Stomach (tissue), 9 donors: ENCODE results near the gene HDHD2. TPM values are rescaled to one million over a fixed set of nuclear protein-coding genes. Genes with fewer than 3 reads are reported as not detected.
A peak's percentile ranks its signal among the peaks of the same experiment; 100 is the strongest.
"Not testable (repeated sequence)": the region's sequence is repeated elsewhere in the genome, so short reads cannot be mapped to it uniquely, and the experiment has no call there.

Experiments
- DNase-seq, 2 donors: peaks; one replicate each; pipeline versions ENCODE4 v3.0.0 to v3.0.0-alpha.2; 2013 to 2019
- H3K27ac ChIP-seq, 5 donors: fragments of 200-600 bp in 4 of 5; sonication (generic) in 4 of 5; one replicate each; pipeline ENCODE4 v1.5.1; 2013 to 2019; ENCODE audit warnings: mild to moderate bottlenecking in 1 of 5, moderate library complexity in 1 of 5
- H3K27me3 ChIP-seq, 3 donors: fragments of 200-600 bp; sonication (generic); one replicate each; pipeline ENCODE4 v1.5.1; 2017 to 2019; ENCODE audit warnings: mixed run types in 1 of 3
- H3K36me3 ChIP-seq, 4 donors: fragments of 200-600 bp; sonication (generic); 1 replicate in 3 of 4; 2 replicates in 1 of 4; pipeline ENCODE4 v1.5.1; 2016 to 2019
- H3K4me1 ChIP-seq, 4 donors: fragments of 200-600 bp; sonication (generic); one replicate each; pipeline ENCODE4 v1.5.1; 2016 to 2019
- H3K4me3 ChIP-seq, 4 donors: fragments of 200-600 bp; sonication (generic) in 3 of 4; one replicate each; pipeline ENCODE4 v1.5.1; 2016 to 2019; ENCODE audit warnings: mild to moderate bottlenecking in 1 of 4
- H3K9me3 ChIP-seq, 4 donors: fragments of 200-600 bp; sonication (generic); one replicate each; pipeline ENCODE4 v1.5.1; 2016 to 2019
- EP300 ChIP-seq: sonication (generic); formaldehyde crosslinking; IDR thresholded peaks from one replicate; pipeline ENCODE4 v1.6.1; 2017; ENCODE audit warnings: antibody characterized with exemption
- POLR2A ChIP-seq, 4 donors: fragments of 450-650 bp; IDR thresholded peaks; one replicate each; pipeline ENCODE4 v1.6.1; 2016; ENCODE audit warnings: antibody characterized with exemption in 4 of 4, control low read depth in 2 of 4, mild to moderate bottlenecking in 1 of 4, moderate library complexity in 1 of 4
- POLR2AphosphoS5 ChIP-seq, 3 donors: sonication (generic); formaldehyde crosslinking; IDR thresholded peaks; one replicate each; pipeline ENCODE4 v1.6.1; 2016; ENCODE audit warnings: antibody characterized with exemption in 3 of 3
- WGBS, 5 donors: extraction: QIAGEN DNeasy Blood & Tissue Kit in 3 of 5; methylation state at CpG; one replicate each; pipeline versions ENCODE4 v1.1.5 to v1.1.7; 2013 to 2018; 5-methylcytosine and 5-hydroxymethylcytosine counted together
- intact Hi-C: fragments of 100-400 bp; cut with DNase I; formaldehyde crosslinking; loops from one replicate; pipeline ENCODE4 v1.15.1; 2023; ENCODE audit warnings: low total_unique reads
- polyA plus RNA-seq, 3 donors: library from polyadenylated mRNA; stranded (reverse); fragments of 200-250 nt; gene quantifications; one replicate each; pipeline ENCODE4 v1.2.3, GENCODE V29; 2013
- total RNA-seq, 5 donors: library from RNA; depleted of rRNA; stranded (reverse); fragments of >200 nt; gene quantifications; one replicate each; pipeline versions ENCODE4 v1.1.0 to v1.2.3, GENCODE V29; 2014 to 2016
- TF ChIP-seq, protein P1 (sequence below), 7 experiments: fragments of 450-650 bp in 4 of 7; fragments of 200-600 bp in 3 of 7; sonication (generic) in 3 of 7; IDR thresholded peaks; one replicate each; pipeline ENCODE4 v1.5.1; 2016 to 2019; ENCODE audit warnings: antibody characterized with exemption in 7 of 7, control low read depth in 2 of 7, mild to moderate bottlenecking in 1 of 7
- donor health status: healthy with polysubstance abuse.
- donor health status: Bipolar disorder and iron deficiency.
- donor health status: healthy.

The HDHD2 gene
- total and polyA plus RNA-seq, 8 donors = 14.5 to 93.7 (median 23.6) TPM

DNA sequence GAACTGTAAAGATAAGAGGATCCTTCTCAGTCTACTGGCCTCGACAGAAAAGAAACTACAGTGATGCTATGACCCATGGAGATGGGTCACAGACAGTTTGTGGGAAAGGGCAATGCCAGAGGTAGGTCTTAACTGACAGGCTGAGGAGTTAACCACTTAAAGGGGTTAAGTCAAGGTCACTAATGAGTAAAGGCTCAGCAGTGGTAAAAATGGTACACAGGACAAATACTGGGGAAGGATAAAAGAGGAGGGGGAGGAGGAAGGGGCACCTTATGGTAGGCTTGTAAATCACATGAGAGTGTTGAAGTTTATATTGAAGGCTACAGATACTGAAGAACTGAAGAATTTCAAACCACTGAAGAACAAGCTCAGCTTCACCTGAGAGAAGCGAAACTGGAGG lies 16.0 kb upstream of the HDHD2 start:
- intact Hi-C loops = no loop called here
- H3K4me1 ChIP-seq = peaks cover 0 to 32% (median 18%) of the 10 kb centered on the region in 4 donors
- no peaks in the 10 kb centered on the region for H3K27me3 ChIP-seq
- no peak for DNase-seq
- H3K27ac ChIP-seq = no peak overlapping the region
- peaks cover 0 to 4% (median 0%) of the 10 kb centered on the region in 4 donors for H3K36me3 ChIP-seq
- H3K9me3 ChIP-seq = no peaks in the 10 kb centered on the region
- 64 to 71% (median 65%) methylated on average over 2 of the region's 2 CpGs for WGBS, 5 donors
- TF ChIP-seq EP300 (no peak), POLR2A (IDR thresholded peaks at IDR 0.05) (no peak), POLR2AphosphoS5 (IDR thresholded peaks at IDR 0.05) (no peak)
- TF ChIP-seq, protein P1, sequence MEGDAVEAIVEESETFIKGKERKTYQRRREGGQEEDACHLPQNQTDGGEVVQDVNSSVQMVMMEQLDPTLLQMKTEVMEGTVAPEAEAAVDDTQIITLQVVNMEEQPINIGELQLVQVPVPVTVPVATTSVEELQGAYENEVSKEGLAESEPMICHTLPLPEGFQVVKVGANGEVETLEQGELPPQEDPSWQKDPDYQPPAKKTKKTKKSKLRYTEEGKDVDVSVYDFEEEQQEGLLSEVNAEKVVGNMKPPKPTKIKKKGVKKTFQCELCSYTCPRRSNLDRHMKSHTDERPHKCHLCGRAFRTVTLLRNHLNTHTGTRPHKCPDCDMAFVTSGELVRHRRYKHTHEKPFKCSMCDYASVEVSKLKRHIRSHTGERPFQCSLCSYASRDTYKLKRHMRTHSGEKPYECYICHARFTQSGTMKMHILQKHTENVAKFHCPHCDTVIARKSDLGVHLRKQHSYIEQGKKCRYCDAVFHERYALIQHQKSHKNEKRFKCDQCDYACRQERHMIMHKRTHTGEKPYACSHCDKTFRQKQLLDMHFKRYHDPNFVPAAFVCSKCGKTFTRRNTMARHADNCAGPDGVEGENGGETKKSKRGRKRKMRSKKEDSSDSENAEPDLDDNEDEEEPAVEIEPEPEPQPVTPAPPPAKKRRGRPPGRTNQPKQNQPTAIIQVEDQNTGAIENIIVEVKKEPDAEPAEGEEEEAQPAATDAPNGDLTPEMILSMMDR (IDR thresholded peaks at IDR 0.05) = no peak
- no peak overlapping the region for H3K4me3 ChIP-seq

DNA sequence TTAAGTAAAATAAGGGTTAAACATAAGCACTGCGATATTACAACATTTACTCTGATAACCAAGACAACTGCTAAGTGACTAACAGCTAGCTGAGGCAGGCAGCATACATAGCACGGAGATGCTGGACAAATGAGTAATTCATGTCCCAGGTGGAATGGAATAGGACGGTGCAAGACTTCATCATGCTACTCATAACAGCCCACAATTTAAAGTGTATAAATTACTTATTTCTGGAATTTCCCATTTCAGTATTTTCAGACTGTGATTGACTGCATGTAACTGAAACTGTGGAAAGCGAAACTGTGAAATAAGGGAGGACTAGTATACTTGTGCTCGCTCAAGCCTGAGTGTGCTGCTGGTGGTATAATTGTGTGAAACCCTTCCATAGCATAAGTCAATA lies 12.9 kb upstream of the HDHD2 start:
- no peak overlapping the region for H3K4me3 ChIP-seq
- H3K27ac ChIP-seq = no peak overlapping the region
- intact Hi-C loops = no loop called here
- peaks cover 0 to 32% (median 11%) of the 10 kb centered on the region in 4 donors for H3K4me1 ChIP-seq
- TF ChIP-seq, protein P1 (IDR thresholded peaks at IDR 0.05) = no peak
- no peak for TF ChIP-seq POLR2A (IDR thresholded peaks at IDR 0.05)
- TF ChIP-seq EP300 = no peak
- no peak for TF ChIP-seq POLR2AphosphoS5 (IDR thresholded peaks at IDR 0.05)
- H3K36me3 ChIP-seq = peaks cover 0 to 4% (median 0%) of the 10 kb centered on the region in 4 donors
- WGBS, 5 donors = 64 to 76% (median 72%) methylated on average over 5 of the region's 5 CpGs
- H3K9me3 ChIP-seq = no peaks in the 10 kb centered on the region
- H3K27me3 ChIP-seq = no peaks in the 10 kb centered on the region
- DNase-seq = peak in 1 of 2 donors; percentile 8

DNA sequence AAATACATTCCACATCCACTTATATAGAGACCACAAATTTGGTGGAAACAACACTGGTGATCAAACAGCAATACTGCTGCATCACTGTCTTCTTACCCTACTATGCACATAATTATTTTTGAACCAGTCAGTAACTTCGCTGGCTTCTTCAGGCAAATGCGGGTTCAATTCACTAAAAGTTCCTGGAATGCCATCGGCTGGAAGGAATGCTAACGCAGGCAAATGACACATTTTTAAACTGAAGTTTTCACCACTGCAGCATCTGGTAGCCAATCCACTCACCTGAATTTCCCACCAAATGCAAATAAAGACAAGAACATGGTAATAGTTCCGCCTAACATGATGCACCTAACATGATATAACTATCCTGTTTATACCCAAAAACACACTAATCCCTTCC lies 10.0 kb upstream of the HDHD2 start:
- intact Hi-C loops = no loop called here
- DNase-seq = no peak
- Histone ChIP-seq H3K36me3 (peaks cover 0 to 12% (median 6%) of the 10 kb centered on the region in 4 donors), H3K27me3 (no peaks in the 10 kb centered on the region), H3K9me3 (no peaks in the 10 kb centered on the region), H3K4me3 (no peak overlapping the region), H3K4me1 (peaks cover 0 to 15% (median 3%) of the 10 kb centered on the region in 4 donors), H3K27ac (no peak overlapping the region)
- 87 to 99% (median 97%) methylated on average over 5 of the region's 5 CpGs for WGBS, 5 donors
- no peak for TF ChIP-seq POLR2A (IDR thresholded peaks at IDR 0.05)
- TF ChIP-seq POLR2AphosphoS5 (IDR thresholded peaks at IDR 0.05) = no peak
- TF ChIP-seq EP300 = no peak
- TF ChIP-seq, protein P1 (IDR thresholded peaks at IDR 0.05) = no peak

DNA sequence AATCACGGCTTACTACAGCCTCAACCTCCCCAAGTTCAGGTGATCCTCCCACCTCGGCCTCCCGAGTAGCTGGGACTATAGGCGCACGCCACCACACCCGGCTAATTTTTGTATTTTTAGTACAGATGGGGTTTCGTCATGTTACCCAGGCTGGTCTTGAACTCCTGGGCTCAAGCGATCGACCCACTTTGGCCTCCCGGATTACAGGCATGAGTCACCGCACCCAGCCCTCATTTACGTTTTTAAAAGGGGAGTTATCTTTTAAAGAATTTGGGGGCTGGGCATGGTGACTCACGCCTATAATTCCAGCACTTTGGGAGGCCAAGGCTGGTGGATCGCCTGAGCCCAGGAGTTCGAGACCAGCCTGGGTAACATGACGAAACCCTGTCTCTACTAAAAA lies 8.1 kb upstream of the HDHD2 start:
- H3K4me1 ChIP-seq, H3K9me3 ChIP-seq, intact Hi-C loops, H3K27me3 ChIP-seq, H3K4me3 ChIP-seq, H3K27ac ChIP-seq, DNase-seq: not testable (repeated sequence)
- peaks cover 0 to 29% (median 23%) of the 10 kb centered on the region in 4 donors for H3K36me3 ChIP-seq
- WGBS, 5 donors = 91 to 96% (median 94%) methylated on average over 16 of the region's 16 CpGs

DNA sequence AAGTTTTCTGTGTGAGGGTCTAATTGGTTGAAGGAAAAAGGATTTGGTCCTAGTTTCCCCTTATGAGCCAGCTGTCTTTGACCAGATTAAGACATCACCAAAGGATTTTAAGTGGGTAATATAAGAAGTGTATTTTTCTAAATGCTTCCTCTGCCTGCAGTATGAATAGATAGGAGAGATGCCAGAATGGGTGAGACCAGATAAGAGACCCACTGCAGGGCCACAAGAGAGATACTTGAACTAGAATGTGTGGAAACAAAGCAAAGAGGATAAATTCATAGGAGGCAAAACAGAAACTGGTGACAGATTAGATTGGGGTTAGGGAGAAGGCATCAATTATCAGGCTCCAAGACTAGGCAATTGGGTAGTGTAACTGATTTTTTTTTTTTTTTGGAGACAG lies 1.1 kb upstream of the HDHD2 start:
- Histone ChIP-seq H3K27me3 (no peaks in the 10 kb centered on the region), H3K9me3 (no peaks in the 10 kb centered on the region), H3K4me3 (peak overlapping the region; percentile 64 to 75 (median 71)), H3K4me1 (peaks cover 15 to 36% (median 26%) of the 10 kb centered on the region in 4 donors), H3K36me3 (peaks cover 0 to 30% (median 25%) of the 10 kb centered on the region in 4 donors), H3K27ac (peak overlapping the region in 4 of 5 donors; percentile 86 to 92 (median 90))
- intact Hi-C loops = no loop called here
- TF ChIP-seq, protein P1 (IDR thresholded peaks at IDR 0.05) = no peak
- TF ChIP-seq POLR2AphosphoS5 (IDR thresholded peaks at IDR 0.05) = no peak
- no peak for TF ChIP-seq EP300
- no peak for TF ChIP-seq POLR2A (IDR thresholded peaks at IDR 0.05)
- no peak for DNase-seq
